Head of caudate nucleus (tissue), 42 donors: ENCODE results near the gene ADGRE3.

ENCODE experiments used
- DNase-seq, 42 donors: peaks; one replicate each; pipeline versions ENCODE4 v3.0.0 to v3.0.0-alpha.2; 2020 to 2021; ENCODE audit warnings: mixed read lengths in 7 of 42
- intact Hi-C: fragments of 100-400 bp; cut with DNase I; formaldehyde crosslinking; loops from one replicate; pipeline ENCODE4 v1.15.0; 2022

The ADGRE3 gene

GRCh38 chr19:14674764-14675163, at the start of gene ADGRE3:
Gene ADGRE3, minus strand, starts transcription at chr19:14674844. Its CDS starts 74 bp downstream, at chr19:14674770.
- intact Hi-C loops = no loop called here

GRCh38 chr19:14722127-14722526, 47.5 kb upstream of the ADGRE3 start:
- intact Hi-C loops = no loop called here
- DNase-seq = no peak

More at GRCh38 chr19:14674764-14675163, at the start of gene ADGRE3:
- no peak for DNase-seq

GRCh38 chr19:14719162-14719561, 44.5 kb upstream of the ADGRE3 start:
- intact Hi-C loops = no loop called here
- DNase-seq = no peak

- intact Hi-C loops = no loop called here
- no peak for DNase-seq
Observed at GRCh38 chr19:14718522-14719116, 44.0 kb upstream of the ADGRE3 start.

GRCh38 chr19:14715841-14716240, 41.2 kb upstream of the ADGRE3 start:
- intact Hi-C loops = no loop called here
- DNase-seq = no peak

GRCh38 chr19:14704450-14704849, 29.8 kb upstream of the ADGRE3 start:
- intact Hi-C loops = no loop called here
- DNase-seq = no peak

- DNase-seq = no peak
- intact Hi-C loops = no loop called here
Observed at GRCh38 chr19:14703833-14704232, 29.2 kb upstream of the ADGRE3 start.

- intact Hi-C loops = no loop called here
- DNase-seq = no peak
Observed at GRCh38 chr19:14700711-14701375, 26.2 kb upstream of the ADGRE3 start.

- DNase-seq = no peak
- intact Hi-C loops = no loop called here
Observed at GRCh38 chr19:14699641-14700040, 25.0 kb upstream of the ADGRE3 start.

- intact Hi-C loops = no loop called here
- peak in 3 of 42 donors; percentile 2 to 16 (median 3) for DNase-seq
Observed at GRCh38 chr19:14695471-14695870, 20.8 kb upstream of the ADGRE3 start.

- intact Hi-C loops = loop anchor here (5.0 kb wide), 1 partner anchor 122 kb away; the partner anchor contains the start of gene NDUFB7
Observed at GRCh38 chr19:14694641-14695266, 20.1 kb upstream of the ADGRE3 start.

GRCh38 chr19:14689598-14690503, 15.2 kb upstream of the ADGRE3 start, which contains the start of gene ZNF333:
Gene ZNF333, plus strand, starts transcription at chr19:14690048. Its CDS starts 3,444 bp downstream, at chr19:14693492.
- DNase-seq = peak; percentile 95 to 99 (median 98)
- intact Hi-C loops = loop anchor here (5.0 kb wide), 1 partner anchor 118 kb away; the partner anchor contains the start of gene NDUFB7

More at GRCh38 chr19:14694641-14695266, 20.1 kb upstream of the ADGRE3 start:
- no peak for DNase-seq

GRCh38 chr19:14686411-14686810, 11.8 kb upstream of the ADGRE3 start:
- no peak for DNase-seq
- intact Hi-C loops = no loop called here

GRCh38 chr19:14683439-14683838, 8.8 kb upstream of the ADGRE3 start:
- no peak for DNase-seq

GRCh38 chr19:14682084-14682483, 7.4 kb upstream of the ADGRE3 start:
- no peak for DNase-seq
- intact Hi-C loops = no loop called here

More at GRCh38 chr19:14683439-14683838, 8.8 kb upstream of the ADGRE3 start:
- intact Hi-C loops = no loop called here

GRCh38 chr19:14678199-14678598, 3.6 kb upstream of the ADGRE3 start:
- DNase-seq = no peak
- intact Hi-C loops = no loop called here

- intact Hi-C loops = no loop called here
- no peak for DNase-seq
Observed at GRCh38 chr19:14677464-14677863, 2.8 kb upstream of the ADGRE3 start.

- DNase-seq = no peak
- intact Hi-C loops = no loop called here
Observed at GRCh38 chr19:14676762-14677161, 2.1 kb upstream of the ADGRE3 start.

GRCh38 chr19:14673088-14673487, 1.6 kb downstream of the ADGRE3 start:
- intact Hi-C loops = no loop called here
- no peak for DNase-seq
